K562 (cell line): ENCODE results near the gene TAF15.

Experiments
- KAT8 ChIP-seq: fragments of 450-650 bp; IDR thresholded peaks from 2 replicates; pipeline ENCODE4 v1.6.1; 2016; ENCODE audit warnings: low read depth, mild to moderate bottlenecking
- MEF2D ChIP-seq: conservative IDR thresholded peaks from 2 replicates; pipeline ENCODE4 v1.6.1; 2016; ENCODE audit warnings: low read depth, missing genetic modification characterization, missing compliant biosample characterization
- MXI1 ChIP-seq: IDR thresholded peaks from 2 replicates; pipeline ENCODE4 v1.6.1; 2011; ENCODE audit warnings: low read depth, mild to moderate bottlenecking, improper control_type of control experiment, low read length
- MYC ChIP-seq, 2 experiments: fragments of 250-450 bp in 1 of 2; sonication (Bioruptor Pico) in 1 of 2; IDR thresholded peaks; 2 replicates each; pipeline versions ENCODE4 v1.5.1 to v1.6.1; 2012 to 2021; ENCODE audit warnings: low read depth in 2 of 2, borderline replicate concordance in 1 of 2, improper control_type of control experiment in 1 of 2, low read length in 1 of 2, mild to moderate bottlenecking in 1 of 2, moderate library complexity in 1 of 2
- NRF1 ChIP-seq, 2 experiments: fragments of 450-650 bp; IDR thresholded peaks in 1 of 2; conservative IDR thresholded peaks in 1 of 2; 2 replicates each; pipeline ENCODE4 v1.6.1; 2014; ENCODE audit warnings: mild to moderate bottlenecking in 2 of 2
- RBBP5 ChIP-seq: fragments of 200-600 bp; sonication (generic); IDR thresholded peaks from 2 replicates; pipeline ENCODE4 v1.6.1; 2012; ENCODE audit warnings: borderline replicate concordance, mild to moderate bottlenecking, low read length, control low read depth, inconsistent platforms; ENCODE audit not compliant: insufficient read depth, poor library complexity, severe bottlenecking
- TAF1 ChIP-seq: IDR thresholded peaks from 2 replicates; pipeline ENCODE4 v1.6.1; 2011; ENCODE audit warnings: mild to moderate bottlenecking, low read length, moderate library complexity; ENCODE audit not compliant: insufficient read depth, control insufficient read depth, severe bottlenecking; ENCODE audit errors: extremely low read depth
- ZBTB49 ChIP-seq: sonication (generic); formaldehyde crosslinking; IDR thresholded peaks from 2 replicates; pipeline ENCODE4 v1.8.0; 2022; ENCODE audit warnings: missing genetic modification reagents, mild to moderate bottlenecking, borderline replicate concordance
- ZNF140 ChIP-seq: fragments of 250-450 bp; sonication (Bioruptor Pico); IDR thresholded peaks from 2 replicates; pipeline ENCODE4 v1.8.0; 2021; ENCODE audit warnings: moderate library complexity, mild to moderate bottlenecking, inconsistent platforms

- TF ChIP-seq ZNF140, result no peak
- no peak for TF ChIP-seq KAT8
- TF ChIP-seq ZBTB49 (CRISPR knock-in tag), result no peak
- no peak for TF ChIP-seq RBBP5
- TF ChIP-seq MEF2D (tag), result no peak
- TF ChIP-seq MXI1, result no peak
- no peak for TF ChIP-seq NRF1 (conservative IDR thresholded peaks at IDR 0.05 in 1 of 2, IDR thresholded peaks at IDR 0.05 in 1 of 2)
- no peak for TF ChIP-seq MYC (IDR thresholded peaks at IDR 0.05; ENCODE audit: low read depth, low read length)
- TF ChIP-seq MYC (CRISPR knock-in tag; IDR thresholded peaks at IDR 0.05; ENCODE audit: borderline replicate concordance, low read depth), result no peak
- no peak for TF ChIP-seq TAF1
These were observed 55.6 kb downstream of the TAF15 start for GRCh38 chr17:35864853-35865252.
